Activated CD4-positive, alpha-beta T cell treated with anti-CD3 and anti-CD28 coated beads, Interleukin-2, amount 10 ng/mL, durations not matched to agents 24 days and 14 days (primary cell): ENCODE data around the gene WRAP73. TPM values are rescaled to one million over a fixed set of nuclear protein-coding genes. Genes with fewer than 3 reads are reported as not detected.

Experiments used
- DNase-seq: peaks from one replicate; pipeline ENCODE4 v3.0.0; 2022
- H3K27ac Mint-ChIP-seq: one replicate; pipeline ENCODE4 v1.8.0; 2022; ENCODE audit warnings: mild to moderate bottlenecking, mixed read lengths
- H3K27me3 Mint-ChIP-seq: one replicate; pipeline ENCODE4 v1.8.0; 2022; ENCODE audit warnings: mixed read lengths
- H3K36me3 Mint-ChIP-seq: one replicate; pipeline ENCODE4 v1.8.0; 2022; ENCODE audit warnings: low read depth, mild to moderate bottlenecking, mixed read lengths
- H3K4me1 Mint-ChIP-seq: one replicate; pipeline ENCODE4 v1.8.0; 2021; ENCODE audit warnings: mixed read lengths
- H3K4me3 Mint-ChIP-seq: one replicate; pipeline ENCODE4 v1.8.0; 2022; ENCODE audit warnings: mild to moderate bottlenecking, moderate library complexity, mixed read lengths
- H3K9me3 Mint-ChIP-seq: one replicate; pipeline ENCODE4 v1.8.0; 2021; ENCODE audit warnings: mixed read lengths
- intact Hi-C: fragments of 100-400 bp; cut with micrococcal nuclease; formaldehyde crosslinking; loops from one replicate; pipeline ENCODE4 v1.15.1; 2023
- total RNA-seq: library from RNA; stranded (reverse); gene quantifications from 2 replicates; pipeline ENCODE4 v1.2.3, GENCODE V29; 2022

The WRAP73 gene
- total RNA-seq, 1 donor from 2014 or later = 41.3 TPM

DNA sequence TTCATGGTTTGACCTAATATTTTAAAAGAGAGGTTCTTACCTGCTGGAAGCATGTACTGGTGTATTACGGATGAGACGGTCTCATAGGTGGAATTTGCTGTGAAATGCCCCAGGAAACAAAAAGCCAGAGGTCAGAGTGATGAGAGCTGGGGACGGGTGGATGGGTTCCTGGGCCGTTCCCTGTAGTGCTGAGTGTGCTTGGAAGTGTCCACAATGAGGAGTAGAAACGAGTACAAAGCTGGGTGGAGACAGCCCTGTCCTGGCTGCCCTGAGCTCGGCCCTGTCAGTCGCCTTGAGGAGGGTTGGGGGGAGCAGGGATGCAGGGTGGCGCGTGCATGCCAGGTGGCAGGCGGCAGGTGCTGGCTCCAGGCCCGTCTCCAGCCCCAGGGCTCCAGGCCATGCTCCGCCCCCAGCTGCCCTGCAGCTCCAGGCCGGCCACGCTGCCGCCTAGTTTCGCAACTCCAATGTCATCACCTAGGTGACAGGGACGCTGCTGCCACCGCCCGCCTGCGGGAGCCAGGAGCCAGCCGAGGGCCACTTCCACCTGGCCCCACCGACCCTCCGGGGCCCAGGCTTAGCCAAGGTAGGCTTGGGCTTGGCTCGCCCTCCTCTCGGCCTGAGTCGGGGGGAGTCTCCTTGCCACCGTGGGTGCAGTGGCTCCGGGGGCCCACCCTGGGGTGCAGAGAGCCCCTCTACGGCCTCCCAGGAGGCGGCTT lies 18.8 kb upstream of the WRAP73 start:
- Mint-ChIP-seq H3K27ac (no peak overlapping the region), H3K4me3 (no peak overlapping the region), H3K9me3 (no peaks in the 10 kb centered on the region), H3K27me3 (no peaks in the 10 kb centered on the region), H3K36me3 (no peaks in the 10 kb centered on the region), H3K4me1 (no peaks in the 10 kb centered on the region)
- DNase-seq = no peak
- intact Hi-C loops = no loop called here

DNA sequence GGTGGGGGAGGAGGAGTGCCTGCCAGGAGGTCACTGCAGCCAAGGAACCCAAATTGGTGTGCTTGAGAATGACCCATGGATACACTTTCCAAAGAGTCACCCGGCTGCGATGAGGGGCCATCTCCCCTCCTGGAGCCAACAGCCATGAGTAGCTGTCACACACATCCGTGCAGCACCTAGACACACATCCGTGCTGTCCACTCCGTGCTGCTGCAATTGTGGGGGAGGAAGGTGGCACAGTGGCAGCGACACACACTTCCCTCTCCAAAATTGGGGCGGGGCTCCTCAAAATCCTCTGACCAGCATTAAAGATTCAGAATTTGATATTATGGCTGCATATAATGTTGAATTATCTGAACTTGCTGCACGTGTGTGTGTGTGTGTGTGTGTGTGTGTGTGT lies 18.2 kb upstream of the WRAP73 start:
- Mint-ChIP-seq H3K4me1 (no peaks in the 10 kb centered on the region), H3K36me3 (no peaks in the 10 kb centered on the region), H3K27me3 (no peaks in the 10 kb centered on the region), H3K9me3 (no peaks in the 10 kb centered on the region), H3K4me3 (no peak overlapping the region), H3K27ac (no peak overlapping the region)
- intact Hi-C loops = no loop called here
- DNase-seq = no peak

GRCh38 chr1:3664700-3665375 lies 14.9 kb upstream of the WRAP73 start:
- no peaks in the 10 kb centered on the region for H3K4me1 Mint-ChIP-seq
- H3K36me3 Mint-ChIP-seq = no peaks in the 10 kb centered on the region
- intact Hi-C loops = no loop called here
- no peaks in the 10 kb centered on the region for H3K9me3 Mint-ChIP-seq
- DNase-seq = no peak
- H3K4me3 Mint-ChIP-seq = no peak overlapping the region
- H3K27ac Mint-ChIP-seq = no peak overlapping the region
- H3K27me3 Mint-ChIP-seq = peaks cover 5% of the 10 kb centered on the region

DNA sequence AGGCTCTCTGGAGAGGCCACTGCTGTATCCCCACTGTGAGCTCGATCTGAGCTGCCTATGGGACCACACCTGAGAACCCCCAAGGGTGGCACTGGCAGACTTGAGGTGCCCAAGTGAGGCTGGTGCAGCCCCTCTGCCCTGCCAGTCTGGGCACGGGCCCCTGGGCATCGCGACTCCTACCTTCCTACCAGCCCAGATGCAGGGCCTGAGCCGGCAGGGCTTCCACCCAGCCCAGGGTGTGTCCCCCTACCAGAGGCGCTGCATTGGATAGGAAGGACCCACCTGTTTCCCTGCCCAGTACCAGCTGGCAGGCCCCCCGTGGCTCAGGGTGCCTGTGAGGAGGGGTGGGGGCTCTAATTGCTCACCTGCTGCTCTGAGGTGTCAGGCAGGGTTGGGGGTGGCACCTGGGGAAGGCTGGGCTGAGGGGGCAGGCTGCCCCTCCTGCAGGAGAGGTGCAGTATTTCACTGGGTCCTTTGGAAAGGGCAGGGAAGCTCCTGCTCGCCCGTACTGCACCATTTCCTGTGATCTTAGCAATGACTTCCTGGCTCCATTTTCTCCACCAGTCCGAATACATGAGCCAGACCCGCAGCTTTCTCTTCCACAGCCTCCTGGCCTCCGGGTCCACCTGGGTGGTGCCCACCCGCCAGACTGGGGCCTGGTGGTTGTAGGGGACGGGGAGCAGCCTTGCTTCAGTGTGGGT lies 14.2 kb upstream of the WRAP73 start:
- H3K4me1 Mint-ChIP-seq = no peaks in the 10 kb centered on the region
- H3K9me3 Mint-ChIP-seq = no peaks in the 10 kb centered on the region
- DNase-seq = no peak
- H3K27me3 Mint-ChIP-seq = peaks cover 7% of the 10 kb centered on the region
- H3K36me3 Mint-ChIP-seq = no peaks in the 10 kb centered on the region
- H3K4me3 Mint-ChIP-seq = no peak overlapping the region
- intact Hi-C loops = no loop called here
- no peak overlapping the region for H3K27ac Mint-ChIP-seq

GRCh38 chr1:3662080-3662671 lies 12.3 kb upstream of the WRAP73 start:
- Mint-ChIP-seq H3K4me1 (no peaks in the 10 kb centered on the region), H3K4me3 (no peak overlapping the region), H3K36me3 (no peaks in the 10 kb centered on the region), H3K27ac (no peak overlapping the region), H3K27me3 (peaks cover 7% of the 10 kb centered on the region), H3K9me3 (no peaks in the 10 kb centered on the region)
- intact Hi-C loops = no loop called here
- DNase-seq = no peak

DNA sequence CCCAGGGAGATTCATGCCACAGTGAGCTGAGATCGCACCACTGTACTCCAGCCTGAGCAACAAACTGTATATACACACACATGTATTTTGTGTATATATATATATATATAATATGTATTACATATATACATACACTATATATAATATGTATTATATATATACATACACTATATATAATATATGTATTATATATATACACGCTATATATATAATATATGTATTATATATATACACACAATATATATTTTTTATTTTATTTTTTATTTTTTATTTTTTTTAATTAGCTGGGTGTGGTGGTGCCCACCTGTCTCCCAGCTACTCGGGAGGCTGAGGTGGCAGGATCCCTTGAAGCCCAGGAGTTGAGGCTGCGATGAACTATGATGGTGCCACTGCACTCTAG lies 11.7 kb upstream of the WRAP73 start:
- Mint-ChIP-seq H3K27me3 (peaks cover 7% of the 10 kb centered on the region), H3K27ac (no peak overlapping the region), H3K9me3 (no peaks in the 10 kb centered on the region), H3K4me1 (no peaks in the 10 kb centered on the region), H3K4me3 (no peak overlapping the region), H3K36me3 (no peaks in the 10 kb centered on the region)
- no peak for DNase-seq
- intact Hi-C loops = no loop called here

GRCh38 chr1:3660704-3661103 lies 10.8 kb upstream of the WRAP73 start:
- H3K4me1 Mint-ChIP-seq = no peaks in the 10 kb centered on the region
- no peaks in the 10 kb centered on the region for H3K36me3 Mint-ChIP-seq
- H3K9me3 Mint-ChIP-seq = no peaks in the 10 kb centered on the region
- H3K27me3 Mint-ChIP-seq = peaks cover 14% of the 10 kb centered on the region
- intact Hi-C loops = no loop called here
- DNase-seq = no peak
- no peak overlapping the region for H3K4me3 Mint-ChIP-seq
- H3K27ac Mint-ChIP-seq = no peak overlapping the region

DNA sequence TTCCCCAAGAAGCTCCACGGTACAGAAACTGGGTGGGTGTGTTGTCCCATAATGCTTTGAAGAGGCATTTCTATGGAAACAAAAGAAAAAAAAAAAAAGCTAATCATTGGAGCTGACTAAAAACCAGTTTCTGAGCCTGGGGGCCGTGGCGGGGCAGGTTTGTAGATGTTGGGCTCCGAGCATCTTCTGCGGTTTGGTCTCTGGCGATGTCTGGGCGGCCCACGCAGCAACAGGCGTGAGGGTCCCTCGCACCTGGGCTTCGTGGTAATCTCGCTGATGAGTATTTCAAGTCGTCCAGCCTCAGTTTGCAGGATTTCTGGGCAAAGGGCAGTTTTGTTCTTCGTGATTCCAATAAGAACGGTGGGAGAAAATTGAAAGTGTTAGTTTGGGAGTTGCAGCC lies 9.2 kb upstream of the WRAP73 start:
- H3K27ac Mint-ChIP-seq = no peak overlapping the region
- H3K27me3 Mint-ChIP-seq = peaks cover 30% of the 10 kb centered on the region
- no peaks in the 10 kb centered on the region for H3K9me3 Mint-ChIP-seq
- no peaks in the 10 kb centered on the region for H3K36me3 Mint-ChIP-seq
- intact Hi-C loops = loop anchor here (10.0 kb wide), 1 partner anchor 66 kb away; no protein-coding TSS in a partner anchor
- no peak for DNase-seq
- no peaks in the 10 kb centered on the region for H3K4me1 Mint-ChIP-seq
- H3K4me3 Mint-ChIP-seq = no peak overlapping the region

GRCh38 chr1:3658231-3658615 lies 8.3 kb upstream of the WRAP73 start:
- no peak overlapping the region for H3K4me3 Mint-ChIP-seq
- no peak overlapping the region for H3K27ac Mint-ChIP-seq
- no peaks in the 10 kb centered on the region for H3K4me1 Mint-ChIP-seq
- H3K9me3 Mint-ChIP-seq = no peaks in the 10 kb centered on the region
- intact Hi-C loops = loop anchor here (10.0 kb wide), 1 partner anchor 67 kb away; no protein-coding TSS in a partner anchor
- DNase-seq = no peak
- H3K36me3 Mint-ChIP-seq = no peaks in the 10 kb centered on the region
- peaks cover 39% of the 10 kb centered on the region for H3K27me3 Mint-ChIP-seq

GRCh38 chr1:3657578-3658230 lies 7.8 kb upstream of the WRAP73 start:
- Mint-ChIP-seq H3K4me3 (no peak overlapping the region), H3K27ac (no peak overlapping the region), H3K4me1 (no peaks in the 10 kb centered on the region), H3K9me3 (no peaks in the 10 kb centered on the region), H3K27me3 (peaks cover 41% of the 10 kb centered on the region), H3K36me3 (no peaks in the 10 kb centered on the region)
- no peak for DNase-seq
- intact Hi-C loops = loop anchor here (10.0 kb wide), 1 partner anchor 67 kb away; no protein-coding TSS in a partner anchor

DNA sequence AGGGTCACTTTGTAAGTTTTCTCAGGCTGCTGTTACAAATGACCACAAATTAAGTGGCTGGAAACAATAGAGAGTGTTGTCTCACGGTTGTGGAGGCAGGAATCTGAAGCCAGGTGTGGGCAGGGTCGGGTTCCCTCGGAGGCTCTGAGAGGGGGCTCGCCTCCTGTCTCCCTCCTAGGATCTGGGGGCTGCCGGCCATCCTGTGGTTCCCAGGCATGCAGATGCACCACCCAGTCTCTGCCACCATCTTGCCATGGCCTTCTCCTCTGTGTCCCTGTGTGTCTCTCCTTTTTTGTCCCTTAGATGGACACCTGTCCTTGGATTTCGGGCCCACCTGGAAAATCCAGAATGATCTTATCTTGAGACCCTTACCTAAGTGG lies 7.2 kb upstream of the WRAP73 start:
- H3K4me1 Mint-ChIP-seq = no peaks in the 10 kb centered on the region
- no peaks in the 10 kb centered on the region for H3K9me3 Mint-ChIP-seq
- intact Hi-C loops = loop anchor here (10.0 kb wide), 1 partner anchor 68 kb away; no protein-coding TSS in a partner anchor
- H3K36me3 Mint-ChIP-seq = no peaks in the 10 kb centered on the region
- H3K4me3 Mint-ChIP-seq = no peak overlapping the region
- H3K27me3 Mint-ChIP-seq = peaks cover 41% of the 10 kb centered on the region
- no peak for DNase-seq
- H3K27ac Mint-ChIP-seq = no peak overlapping the region

DNA sequence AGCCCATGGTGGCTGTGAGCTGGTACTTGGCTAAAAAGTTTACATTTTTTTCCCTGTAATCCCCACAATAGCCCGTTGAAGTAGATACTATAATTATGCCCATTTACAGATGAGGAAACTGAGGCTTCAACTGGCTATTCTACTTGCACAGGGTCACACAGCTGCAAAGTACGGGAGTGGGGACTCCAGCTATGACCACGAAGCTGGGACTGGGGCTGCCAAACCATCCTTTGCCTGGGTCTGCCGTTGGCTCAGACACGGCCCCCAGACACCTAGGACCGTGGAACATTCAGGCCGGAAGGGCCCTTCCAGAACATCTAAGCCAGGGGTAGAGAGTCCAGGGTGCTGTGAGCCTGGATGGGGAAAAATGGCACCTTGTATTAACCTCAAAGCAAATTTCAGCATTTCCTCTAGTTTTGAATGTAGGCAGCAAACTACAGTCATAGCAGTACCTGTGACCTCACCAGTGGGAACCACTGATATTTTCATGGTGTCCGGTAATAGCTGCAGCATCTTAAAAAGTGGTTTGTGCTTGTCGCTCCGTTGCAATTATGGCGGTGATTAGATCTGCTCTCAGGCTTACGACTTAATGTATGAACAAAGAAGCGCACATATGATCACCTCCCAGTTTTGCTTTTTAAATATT lies 6.7 kb upstream of the WRAP73 start:
- Mint-ChIP-seq H3K27ac (no peak overlapping the region), H3K9me3 (no peaks in the 10 kb centered on the region), H3K27me3 (peaks cover 41% of the 10 kb centered on the region), H3K36me3 (no peaks in the 10 kb centered on the region), H3K4me1 (no peaks in the 10 kb centered on the region), H3K4me3 (no peak overlapping the region)
- DNase-seq = no peak
- intact Hi-C loops = loop anchor here (10.0 kb wide), 1 partner anchor 68 kb away; no protein-coding TSS in a partner anchor
